ENCODE measurements around the gene PTP4A1. TPM values are rescaled to one million over a fixed set of nuclear protein-coding genes. Genes with fewer than 3 reads are reported as not detected.

Gene PTP4A1
- total and polyA plus RNA-seq, 2 of the 13 experiments (the other 11 are each of a cell fraction or from before 2014, with no cell fraction given) = 141 to 376 TPM

DNA sequence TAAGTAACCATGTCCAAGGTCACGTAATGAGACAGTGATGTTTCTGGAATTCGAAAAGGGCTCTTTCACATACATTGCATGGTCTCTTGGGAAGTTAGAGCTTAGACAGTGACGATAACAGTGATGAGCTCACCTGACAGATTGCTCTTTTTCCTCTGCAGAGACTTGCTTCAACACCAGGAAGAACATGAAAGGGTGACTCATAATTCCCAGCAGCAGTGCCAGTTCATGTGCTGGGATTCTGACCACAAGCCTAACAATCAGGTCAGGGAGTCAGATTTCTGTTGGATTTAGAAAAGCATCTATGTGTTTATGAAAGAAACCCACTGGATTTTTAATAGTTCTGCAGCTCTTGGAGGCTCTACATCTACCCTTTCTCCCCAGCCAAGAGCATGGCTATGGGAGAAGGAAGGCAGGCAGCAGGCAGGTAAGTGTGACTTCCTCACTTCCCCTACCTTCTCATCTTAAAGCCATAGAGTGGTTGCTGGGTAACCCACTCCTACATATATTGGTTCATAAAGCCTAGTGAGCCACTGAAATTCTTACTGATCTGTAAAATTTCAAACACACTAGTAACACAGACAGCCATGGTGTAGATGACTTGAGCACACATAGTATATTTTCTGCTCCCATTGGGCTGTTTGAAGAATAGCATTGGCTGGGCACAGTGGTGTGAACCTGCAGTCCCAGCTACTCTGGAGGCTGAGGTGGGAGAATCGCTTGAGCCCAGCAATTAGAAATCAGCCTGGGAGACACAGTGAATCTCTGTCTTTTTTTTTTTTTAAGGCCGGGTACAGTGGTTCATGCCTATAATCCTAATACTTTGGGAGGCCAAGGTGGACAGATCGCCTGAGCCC lies 44.4 kb upstream of the PTP4A1 start:
- ATAC-seq = peak; percentile 92
- ChIA-PET CTCF (ENCODE audit: low intra/inter-chr PET ratio, low total read pairs) (no interaction called here), POLR2A (interaction anchor here (0.9 to 4.6 kb wide), 19 partner anchors 8 to 175 kb away, joined by 3 to 118 read pairs (median 5); no protein-coding TSS in a partner anchor)
- Histone ChIP-seq H3K9ac (ENCODE audit: insufficient read depth, low read depth, low read length) (peak overlapping the region; percentile 75), H3K27me3 (ENCODE audit: control insufficient read depth in 1 of 2, insufficient read depth in 2 of 2, low read length in 2 of 2) (no peaks in the 10 kb centered on the region), H3K36me3 (replicated peaks in 1 of 2; ENCODE audit: control insufficient read depth in 1 of 2, insufficient read depth in 2 of 2, low read length in 2 of 2) (peaks cover 11 to 27% of the 10 kb centered on the region in 2 experiments), H4K20me1 (ENCODE audit: insufficient read depth, low read length) (no peaks in the 10 kb centered on the region), H3K9me3 (ENCODE audit: low read length) (no peaks in the 10 kb centered on the region), H3K4me3 (replicated peaks in 1 of 3; ENCODE audit: insufficient read depth in 1 of 3, low read depth in 2 of 3, low read length in 3 of 3) (peak overlapping the region in 1 of 3 experiments; percentile 8; a peak in 1 of 6 replicates), H3K4me2 (ENCODE audit: low read depth, low read length) (peak overlapping the region; percentile 70), H2AFZ (ENCODE audit: low read length) (no peak overlapping the region), H3K4me1 (ENCODE audit: insufficient read depth, low read length) (peaks cover 80% of the 10 kb centered on the region), H3K79me2 (ENCODE audit: insufficient read depth, low read length) (peaks cover 76% of the 10 kb centered on the region), H3K27ac (ENCODE audit: extremely low read length, insufficient read depth, low read length) (peak overlapping the region; percentile 82)
- peak; percentile 66 for FAIRE-seq
- DNase-seq (ENCODE audit: low spot score) = peak; percentile 99
- in situ Hi-C loops (cut with HindIII; ENCODE audit: extremely low pct_ligation_motif_present, low pct_unique_long_range_greater_than_20kb) (no loop called here), intact Hi-C loops (cut with micrococcal nuclease; ENCODE audit: unreplicated experiment) (loop anchor here (1.0 kb wide), 3 partner anchors 14 to 46 kb away; no protein-coding TSS in a partner anchor)
- 61% methylated on average over 6 of the region's 6 CpGs for WGBS (ENCODE audit: low lambda C conversion rate)
- BruUV-seq (replicated peaks) = TSS peak; percentile 3
- TF ChIP-seq ZNF296 (CRISPR knock-in tag; conservative IDR thresholded peaks at IDR 0.05) = no peak
- TF ChIP-seq, protein P1, sequence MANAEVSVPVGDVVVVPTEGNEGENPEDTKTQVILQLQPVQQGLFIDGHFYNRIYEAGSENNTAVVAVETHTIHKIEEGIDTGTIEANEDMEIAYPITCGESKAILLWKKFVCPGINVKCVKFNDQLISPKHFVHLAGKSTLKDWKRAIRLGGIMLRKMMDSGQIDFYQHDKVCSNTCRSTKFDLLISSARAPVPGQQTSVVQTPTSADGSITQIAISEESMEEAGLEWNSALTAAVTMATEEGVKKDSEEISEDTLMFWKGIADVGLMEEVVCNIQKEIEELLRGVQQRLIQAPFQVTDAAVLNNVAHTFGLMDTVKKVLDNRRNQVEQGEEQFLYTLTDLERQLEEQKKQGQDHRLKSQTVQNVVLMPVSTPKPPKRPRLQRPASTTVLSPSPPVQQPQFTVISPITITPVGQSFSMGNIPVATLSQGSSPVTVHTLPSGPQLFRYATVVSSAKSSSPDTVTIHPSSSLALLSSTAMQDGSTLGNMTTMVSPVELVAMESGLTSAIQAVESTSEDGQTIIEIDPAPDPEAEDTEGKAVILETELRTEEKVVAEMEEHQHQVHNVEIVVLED (CRISPR knock-in tag; IDR thresholded peaks at IDR 0.05; ENCODE audit: borderline replicate concordance) = 0 out of 2 replicates have a peak, but pooled peaks have one; percentile 2
- TF ChIP-seq ZNF121 (CRISPR knock-in tag; IDR thresholded peaks at IDR 0.05) = no peak
- TF ChIP-seq, protein P2, sequence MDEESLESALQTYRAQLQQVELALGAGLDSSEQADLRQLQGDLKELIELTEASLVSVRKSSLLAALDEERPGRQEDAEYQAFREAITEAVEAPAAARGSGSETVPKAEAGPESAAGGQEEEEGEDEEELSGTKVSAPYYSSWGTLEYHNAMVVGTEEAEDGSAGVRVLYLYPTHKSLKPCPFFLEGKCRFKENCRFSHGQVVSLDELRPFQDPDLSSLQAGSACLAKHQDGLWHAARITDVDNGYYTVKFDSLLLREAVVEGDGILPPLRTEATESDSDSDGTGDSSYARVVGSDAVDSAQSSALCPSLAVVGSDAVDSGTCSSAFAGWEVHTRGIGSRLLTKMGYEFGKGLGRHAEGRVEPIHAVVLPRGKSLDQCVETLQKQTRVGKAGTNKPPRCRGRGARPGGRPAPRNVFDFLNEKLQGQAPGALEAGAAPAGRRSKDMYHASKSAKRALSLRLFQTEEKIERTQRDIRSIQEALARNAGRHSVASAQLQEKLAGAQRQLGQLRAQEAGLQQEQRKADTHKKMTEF (CRISPR knock-in tag; IDR thresholded peaks at IDR 0.05) = peak; percentile 92
- TF ChIP-seq ZNF747 (CRISPR knock-in tag; IDR thresholded peaks at IDR 0.05; ENCODE audit: borderline replicate concordance) = 0 out of 2 replicates have a peak, but pooled peaks have one; percentile 48
- peak; percentile 83 for TF ChIP-seq BHLHE40 (IDR thresholded peaks at IDR 0.05; ENCODE audit: low read length)
- no peak for TF ChIP-seq ZIK1 (CRISPR knock-in tag; IDR thresholded peaks at IDR 0.05; ENCODE audit: borderline replicate concordance, low read depth)
- TF ChIP-seq ZNF672 (CRISPR knock-in tag; IDR thresholded peaks at IDR 0.05) = no peak
- TF ChIP-seq ISL2 (CRISPR knock-in tag; IDR thresholded peaks at IDR 0.05) = peak; percentile 73
- no peak for TF ChIP-seq AGO2 (optimal IDR thresholded peaks at IDR 0.05; ENCODE audit: low read depth, low read length)
- no peak for TF ChIP-seq ZNF841 (CRISPR knock-in tag; IDR thresholded peaks at IDR 0.05; ENCODE audit: borderline replicate concordance)
- peak; percentile 66 for TF ChIP-seq PHF5A (CRISPR knock-in tag; IDR thresholded peaks at IDR 0.05; ENCODE audit: low read depth, unreplicated experiment)
- TF ChIP-seq AGO1 (IDR thresholded peaks at IDR 0.05; ENCODE audit: low read depth, low read length, poor library complexity, severe bottlenecking) = no peak
- TF ChIP-seq, protein P3, sequence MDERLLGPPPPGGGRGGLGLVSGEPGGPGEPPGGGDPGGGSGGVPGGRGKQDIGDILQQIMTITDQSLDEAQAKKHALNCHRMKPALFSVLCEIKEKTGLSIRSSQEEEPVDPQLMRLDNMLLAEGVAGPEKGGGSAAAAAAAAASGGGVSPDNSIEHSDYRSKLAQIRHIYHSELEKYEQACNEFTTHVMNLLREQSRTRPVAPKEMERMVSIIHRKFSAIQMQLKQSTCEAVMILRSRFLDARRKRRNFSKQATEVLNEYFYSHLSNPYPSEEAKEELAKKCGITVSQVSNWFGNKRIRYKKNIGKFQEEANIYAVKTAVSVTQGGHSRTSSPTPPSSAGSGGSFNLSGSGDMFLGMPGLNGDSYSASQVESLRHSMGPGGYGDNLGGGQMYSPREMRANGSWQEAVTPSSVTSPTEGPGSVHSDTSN (CRISPR knock-in tag; IDR thresholded peaks at IDR 0.05) = peak; percentile 76
- TF ChIP-seq MIER3 (CRISPR knock-in tag; IDR thresholded peaks at IDR 0.05; ENCODE audit: borderline replicate concordance) = peak; percentile 95
- TF ChIP-seq SAP130 (CRISPR knock-in tag; IDR thresholded peaks at IDR 0.05; ENCODE audit: low read depth) = peak; percentile 97
- TF ChIP-seq SOX6 (IDR thresholded peaks at IDR 0.05) = no peak
- peak; percentile 87 for TF ChIP-seq SOX6 (CRISPR knock-in tag; IDR thresholded peaks at IDR 0.05)
- TF ChIP-seq, protein P4, sequence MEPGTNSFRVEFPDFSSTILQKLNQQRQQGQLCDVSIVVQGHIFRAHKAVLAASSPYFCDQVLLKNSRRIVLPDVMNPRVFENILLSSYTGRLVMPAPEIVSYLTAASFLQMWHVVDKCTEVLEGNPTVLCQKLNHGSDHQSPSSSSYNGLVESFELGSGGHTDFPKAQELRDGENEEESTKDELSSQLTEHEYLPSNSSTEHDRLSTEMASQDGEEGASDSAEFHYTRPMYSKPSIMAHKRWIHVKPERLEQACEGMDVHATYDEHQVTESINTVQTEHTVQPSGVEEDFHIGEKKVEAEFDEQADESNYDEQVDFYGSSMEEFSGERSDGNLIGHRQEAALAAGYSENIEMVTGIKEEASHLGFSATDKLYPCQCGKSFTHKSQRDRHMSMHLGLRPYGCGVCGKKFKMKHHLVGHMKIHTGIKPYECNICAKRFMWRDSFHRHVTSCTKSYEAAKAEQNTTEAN (CRISPR knock-in tag; conservative IDR thresholded peaks at IDR 0.05) = peak; percentile 84; the same call in 1 of the 2 replicates
